K562 (cell line): Measurements from ENCODE around the gene SLC30A10. TPM values are rescaled to one million over a fixed set of nuclear protein-coding genes. Genes with fewer than 3 reads are reported as not detected.
A peak's percentile ranks its signal among the peaks of the same experiment; 100 is the strongest.

Experiments used
- ARID1B ChIP-seq: fragments of 450-650 bp; IDR thresholded peaks from 2 replicates; pipeline ENCODE4 v1.6.1; 2016; ENCODE audit warnings: antibody characterized with exemption, mild to moderate bottlenecking, inconsistent platforms
- CBFB ChIP-seq: sonication (generic); formaldehyde crosslinking; IDR thresholded peaks from 2 replicates; pipeline ENCODE4 v1.4.0; 2020; ENCODE audit warnings: mild to moderate bottlenecking, missing genetic modification reagents
- CREM ChIP-seq: IDR thresholded peaks from 2 replicates; pipeline ENCODE4 v1.6.1; 2014; ENCODE audit warnings: antibody characterized with exemption, low read depth
- FOS ChIP-seq: IDR thresholded peaks from 3 replicates; pipeline ENCODE4 v1.6.1; 2011; ENCODE audit not compliant: insufficient read length; ENCODE audit errors: extremely low read depth
- KDM1A ChIP-seq, 2 experiments: fragments of 450-650 bp; IDR thresholded peaks; 2 replicates each; pipeline ENCODE4 v1.6.1; 2016; ENCODE audit warnings: mild to moderate bottlenecking in 2 of 2
- MEF2A ChIP-seq: IDR thresholded peaks from 2 replicates; pipeline ENCODE4 v1.6.1; 2011; ENCODE audit warnings: low read depth, mild to moderate bottlenecking, low read length, moderate library complexity; ENCODE audit not compliant: control insufficient read depth
- PYGO2 ChIP-seq: fragments of 450-650 bp; IDR thresholded peaks from 2 replicates; pipeline ENCODE4 v1.6.1; 2016; ENCODE audit warnings: mild to moderate bottlenecking, missing genetic modification characterization, moderate library complexity, missing compliant biosample characterization
- RFX7 ChIP-seq: fragments of 250-450 bp; sonication (Bioruptor Pico); IDR thresholded peaks from 2 replicates; pipeline ENCODE4 v1.5.1; 2021; ENCODE audit warnings: mild to moderate bottlenecking
- SIN3A ChIP-seq, 2 experiments: fragments of 150-350 bp in 1 of 2; IDR thresholded peaks; 2 replicates each; pipeline ENCODE4 v1.6.1; 2011 to 2016; ENCODE audit warnings: borderline replicate concordance in 2 of 2, low read depth in 2 of 2, low read length in 2 of 2, mild to moderate bottlenecking in 2 of 2, moderate library complexity in 2 of 2; ENCODE audit not compliant: control insufficient read depth in 1 of 2
- XRCC3 ChIP-seq: fragments of 450-650 bp; IDR thresholded peaks from 2 replicates; pipeline ENCODE4 v1.6.1; 2017; ENCODE audit warnings: mild to moderate bottlenecking, moderate library complexity
- ZBED1 ChIP-seq: IDR thresholded peaks from 2 replicates; pipeline ENCODE4 v1.6.1; 2014
- ZBTB2 ChIP-seq: fragments of 450-650 bp; IDR thresholded peaks from 2 replicates; pipeline ENCODE4 v1.6.1; 2016; ENCODE audit warnings: antibody characterized with exemption
- ZEB2 ChIP-seq: fragments of 450-650 bp; IDR thresholded peaks from 2 replicates; pipeline ENCODE4 v1.6.1; 2016
- ZNF592 ChIP-seq: fragments of 450-650 bp; IDR thresholded peaks from 2 replicates; pipeline ENCODE4 v1.6.1; 2017; ENCODE audit warnings: antibody characterized with exemption, mild to moderate bottlenecking
- ZNF780A ChIP-seq: fragments of 250-450 bp; sonication (Bioruptor Pico); IDR thresholded peaks from 2 replicates; pipeline ENCODE4 v1.5.0; 2021; ENCODE audit warnings: mild to moderate bottlenecking
- polyA plus RNA-seq, 8 experiments: library from polyadenylated mRNA; depleted of rRNA in 4 of 8; stranded (reverse) in 5 of 8; unstranded in 3 of 8; fragments of >200 nt; fragmentation: Nextera tagmentation in 2 of 8; fragmentation: Illumina TruSeq in 1 of 8; extraction: Ambion mirVana in 2 of 8; extraction: Trizol in 1 of 8; gene quantifications; 2 replicates each; pipeline versions ENCODE4 v1.2.1 to v1.2.3, GENCODE V29; 2011 to 2014; ENCODE audit warnings: inconsistent platforms in 1 of 8, missing spikeins in 1 of 8
- total RNA-seq, 7 experiments: library from RNA; depleted of rRNA in 6 of 7; stranded (reverse); fragments of >200 nt in 6 of 7; fragmentation: Illumina TruSeq in 2 of 7; extraction: Trizol in 2 of 7; gene quantifications; 2 replicates each; pipeline versions ENCODE4 v1.2.1 to v1.2.3, GENCODE V29; 2011 to 2021; ENCODE audit warnings: low replicate concordance in 1 of 7
- TF ChIP-seq, protein P1 (sequence below): sonication (generic); formaldehyde crosslinking; IDR thresholded peaks from 2 replicates; pipeline ENCODE4 v1.8.1; 2023; ENCODE audit warnings: mild to moderate bottlenecking, missing genetic modification reagents
- TF ChIP-seq, protein P2 (sequence below): fragments of 450-650 bp; IDR thresholded peaks from 2 replicates; pipeline ENCODE4 v1.6.1; 2017; ENCODE audit warnings: antibody characterized with exemption
- TF ChIP-seq, protein P3 (sequence below): fragments of 450-650 bp; formaldehyde crosslinking; IDR thresholded peaks from 2 replicates; pipeline ENCODE4 v1.4.0; 2020; ENCODE audit warnings: mild to moderate bottlenecking, moderate library complexity

Gene SLC30A10
- total and polyA plus RNA-seq, 9 of the 15 experiments (the other 6 are each of a cell fraction or from before 2014, with no cell fraction given), result 2.6 to 11.3 (median 7.1) TPM

GRCh38 chr1:219906924-219907771, 21.2 kb downstream of the SLC30A10 start (continued):
- TF ChIP-seq ARID1B (peak; percentile 99), CREM (peak; percentile 80), SIN3A (IDR thresholded peaks at IDR 0.05; ENCODE audit: borderline replicate concordance in 2 of 2, control insufficient read depth in 1 of 2, low read depth in 2 of 2, low read length in 2 of 2) (no peak), ZNF780A (no peak), ZNF592 (peak; percentile 24; the same call in 1 of the 2 replicates), CBFB (peak; percentile 22; the same call in 1 of the 2 replicates), PYGO2 (tag) (no peak), RFX7 (CRISPR knock-in tag) (no peak), ZEB2 (peak; percentile 87), FOS (no peak), KDM1A (IDR thresholded peaks at IDR 0.05) (peak; percentile 99), ZBTB2 (peak; percentile 72), XRCC3 (0 out of 2 replicates have a peak, but pooled peaks have one; percentile 16), MEF2A (0 out of 2 replicates have a peak, but pooled peaks have one; percentile 34), ZBED1 (peak; percentile 93; the same call in 1 of the 2 replicates)
- TF ChIP-seq, protein P1, sequence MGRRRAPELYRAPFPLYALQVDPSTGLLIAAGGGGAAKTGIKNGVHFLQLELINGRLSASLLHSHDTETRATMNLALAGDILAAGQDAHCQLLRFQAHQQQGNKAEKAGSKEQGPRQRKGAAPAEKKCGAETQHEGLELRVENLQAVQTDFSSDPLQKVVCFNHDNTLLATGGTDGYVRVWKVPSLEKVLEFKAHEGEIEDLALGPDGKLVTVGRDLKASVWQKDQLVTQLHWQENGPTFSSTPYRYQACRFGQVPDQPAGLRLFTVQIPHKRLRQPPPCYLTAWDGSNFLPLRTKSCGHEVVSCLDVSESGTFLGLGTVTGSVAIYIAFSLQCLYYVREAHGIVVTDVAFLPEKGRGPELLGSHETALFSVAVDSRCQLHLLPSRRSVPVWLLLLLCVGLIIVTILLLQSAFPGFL (CRISPR knock-in tag), result no peak
- TF ChIP-seq, protein P2, sequence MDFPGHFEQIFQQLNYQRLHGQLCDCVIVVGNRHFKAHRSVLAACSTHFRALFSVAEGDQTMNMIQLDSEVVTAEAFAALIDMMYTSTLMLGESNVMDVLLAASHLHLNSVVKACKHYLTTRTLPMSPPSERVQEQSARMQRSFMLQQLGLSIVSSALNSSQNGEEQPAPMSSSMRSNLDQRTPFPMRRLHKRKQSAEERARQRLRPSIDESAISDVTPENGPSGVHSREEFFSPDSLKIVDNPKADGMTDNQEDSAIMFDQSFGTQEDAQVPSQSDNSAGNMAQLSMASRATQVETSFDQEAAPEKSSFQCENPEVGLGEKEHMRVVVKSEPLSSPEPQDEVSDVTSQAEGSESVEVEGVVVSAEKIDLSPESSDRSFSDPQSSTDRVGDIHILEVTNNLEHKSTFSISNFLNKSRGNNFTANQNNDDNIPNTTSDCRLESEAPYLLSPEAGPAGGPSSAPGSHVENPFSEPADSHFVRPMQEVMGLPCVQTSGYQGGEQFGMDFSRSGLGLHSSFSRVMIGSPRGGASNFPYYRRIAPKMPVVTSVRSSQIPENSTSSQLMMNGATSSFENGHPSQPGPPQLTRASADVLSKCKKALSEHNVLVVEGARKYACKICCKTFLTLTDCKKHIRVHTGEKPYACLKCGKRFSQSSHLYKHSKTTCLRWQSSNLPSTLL, result peak; percentile 46; the same call in 1 of the 2 replicates
- TF ChIP-seq, protein P3, sequence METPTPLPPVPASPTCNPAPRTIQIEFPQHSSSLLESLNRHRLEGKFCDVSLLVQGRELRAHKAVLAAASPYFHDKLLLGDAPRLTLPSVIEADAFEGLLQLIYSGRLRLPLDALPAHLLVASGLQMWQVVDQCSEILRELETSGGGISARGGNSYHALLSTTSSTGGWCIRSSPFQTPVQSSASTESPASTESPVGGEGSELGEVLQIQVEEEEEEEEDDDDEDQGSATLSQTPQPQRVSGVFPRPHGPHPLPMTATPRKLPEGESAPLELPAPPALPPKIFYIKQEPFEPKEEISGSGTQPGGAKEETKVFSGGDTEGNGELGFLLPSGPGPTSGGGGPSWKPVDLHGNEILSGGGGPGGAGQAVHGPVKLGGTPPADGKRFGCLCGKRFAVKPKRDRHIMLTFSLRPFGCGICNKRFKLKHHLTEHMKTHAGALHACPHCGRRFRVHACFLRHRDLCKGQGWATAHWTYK (CRISPR knock-in tag), result 0 out of 2 replicates have a peak, but pooled peaks have one; percentile 15
